DMS114 treated with DMSO at 0.1 percent for 48 hours (cell line): ENCODE data around the gene FARS2.

Experiments
- DNase-seq: peaks from one replicate; lab custom pipeline; 2025; ENCODE audit not compliant: unreplicated experiment; lab: John Stamatoyannopoulos, UW

The FARS2 gene

GRCh38 chr6:5318617-5319272 is 57.4 kb downstream of the FARS2 start:
- no peak for DNase-seq

GRCh38 chr6:5323979-5324378 is 62.7 kb downstream of the FARS2 start:
- DNase-seq, result no peak

- DNase-seq, result no peak
These were observed 63.9 kb downstream of the FARS2 start for GRCh38 chr6:5325173-5325572.

GRCh38 chr6:5326022-5326641 is 64.8 kb downstream of the FARS2 start:
- DNase-seq, result no peak

- DNase-seq, result no peak
These were observed 67.5 kb downstream of the FARS2 start for GRCh38 chr6:5328800-5329199.

GRCh38 chr6:5331845-5332442 is 70.6 kb downstream of the FARS2 start:
- no peak for DNase-seq

GRCh38 chr6:5333658-5334057 is 72.3 kb downstream of the FARS2 start:
- DNase-seq, result no peak

- DNase-seq, result no peak
These were observed 73.0 kb downstream of the FARS2 start for GRCh38 chr6:5334341-5334740.

GRCh38 chr6:5335020-5335419 is 73.7 kb downstream of the FARS2 start:
- no peak for DNase-seq

GRCh38 chr6:5337573-5337972 is 76.3 kb downstream of the FARS2 start:
- DNase-seq, result no peak

GRCh38 chr6:5338177-5338960 is 77.1 kb downstream of the FARS2 start:
- no peak for DNase-seq

GRCh38 chr6:5339786-5340185 is 78.5 kb downstream of the FARS2 start:
- no peak for DNase-seq

GRCh38 chr6:5341845-5342244 is 80.5 kb downstream of the FARS2 start:
- no peak for DNase-seq

- DNase-seq, result no peak
These were observed 82.7 kb downstream of the FARS2 start for GRCh38 chr6:5343998-5344397.

GRCh38 chr6:5345324-5345723 is 84.0 kb downstream of the FARS2 start:
- DNase-seq, result no peak

- DNase-seq, result no peak
These were observed 90.4 kb downstream of the FARS2 start for GRCh38 chr6:5351552-5352210.

GRCh38 chr6:5353971-5354370 is 92.7 kb downstream of the FARS2 start:
- DNase-seq, result no peak

- no peak for DNase-seq
These were observed 96.2 kb downstream of the FARS2 start for GRCh38 chr6:5357486-5357885.

GRCh38 chr6:5359417-5359816 is 98.1 kb downstream of the FARS2 start:
- no peak for DNase-seq

- DNase-seq, result no peak
These were observed 100.1 kb downstream of the FARS2 start for GRCh38 chr6:5361396-5361795.

GRCh38 chr6:5365436-5366195 is 104.3 kb downstream of the FARS2 start:
- DNase-seq, result no peak
